GM12875 (cell line): ENCODE results near the gene NPTX1.
"Not testable (repeated sequence)": the region's sequence is repeated elsewhere in the genome, so short reads cannot be mapped to it uniquely, and the experiment has no call there.

Experiments
- H3K4me3 ChIP-seq: one replicate; pipeline ENCODE4 v1.5.1; 2011; ENCODE audit warnings: low read depth, low read length, control low read depth
- CTCF ChIP-seq: IDR thresholded peaks from 2 replicates; pipeline ENCODE4 v1.5.1; 2011; ENCODE audit warnings: low read depth, mild to moderate bottlenecking, control low read depth, inconsistent platforms, low read length, moderate library complexity, borderline replicate concordance; ENCODE audit not compliant: insufficient read depth

The NPTX1 gene

GRCh38 chr17:80510132-80510531, 33.7 kb upstream of the NPTX1 start:
- TF ChIP-seq CTCF: no peak

GRCh38 chr17:80509311-80509710, 32.9 kb upstream of the NPTX1 start:
- no peak overlapping the region for H3K4me3 ChIP-seq
- no peak for TF ChIP-seq CTCF

More at GRCh38 chr17:80510132-80510531, 33.7 kb upstream of the NPTX1 start:
- H3K4me3 ChIP-seq: no peak overlapping the region

- no peak for TF ChIP-seq CTCF
- H3K4me3 ChIP-seq: no peak overlapping the region
Observed at GRCh38 chr17:80507965-80508364, 31.6 kb upstream of the NPTX1 start.

GRCh38 chr17:80507177-80507576, 30.8 kb upstream of the NPTX1 start:
- not testable (repeated sequence) for H3K4me3 ChIP-seq

GRCh38 chr17:80504686-80505413, 28.4 kb upstream of the NPTX1 start:
- no peak overlapping the region for H3K4me3 ChIP-seq
- TF ChIP-seq CTCF: no peak

GRCh38 chr17:80503921-80504320, 27.5 kb upstream of the NPTX1 start:
- no peak overlapping the region for H3K4me3 ChIP-seq
- no peak for TF ChIP-seq CTCF

- H3K4me3 ChIP-seq: no peak overlapping the region
- TF ChIP-seq CTCF: no peak
Observed at GRCh38 chr17:80503031-80503430, 26.6 kb upstream of the NPTX1 start.

- no peak for TF ChIP-seq CTCF
- no peak overlapping the region for H3K4me3 ChIP-seq
Observed at GRCh38 chr17:80502578-80502877, 26.1 kb upstream of the NPTX1 start.
